Hepatocyte (in vitro differentiated cells): ENCODE results near the gene APOBEC3F.

Source experiments
- EZH2 ChIP-seq: fragments of 200-600 bp; sonication (generic); IDR thresholded peaks from 2 replicates; pipeline ENCODE4 v1.6.1; 2016; ENCODE audit warnings: antibody characterized with exemption, mild to moderate bottlenecking, borderline replicate concordance
- EZH2phosphoT487 ChIP-seq: fragments of 200-600 bp; sonication (generic); IDR thresholded peaks from one replicate; pipeline ENCODE4 v1.6.1; 2018; ENCODE audit warnings: antibody characterized with exemption, mild to moderate bottlenecking, low read depth, moderate library complexity; ENCODE audit not compliant: unreplicated experiment, severe bottlenecking
- TF ChIP-seq, protein P1 (sequence below): fragments of 200-600 bp; sonication (generic); IDR thresholded peaks from 2 replicates; pipeline ENCODE4 v1.5.1; 2016; ENCODE audit warnings: antibody characterized with exemption, mild to moderate bottlenecking; ENCODE audit not compliant: poor library complexity

- no peak for TF ChIP-seq EZH2
- TF ChIP-seq, protein P1, sequence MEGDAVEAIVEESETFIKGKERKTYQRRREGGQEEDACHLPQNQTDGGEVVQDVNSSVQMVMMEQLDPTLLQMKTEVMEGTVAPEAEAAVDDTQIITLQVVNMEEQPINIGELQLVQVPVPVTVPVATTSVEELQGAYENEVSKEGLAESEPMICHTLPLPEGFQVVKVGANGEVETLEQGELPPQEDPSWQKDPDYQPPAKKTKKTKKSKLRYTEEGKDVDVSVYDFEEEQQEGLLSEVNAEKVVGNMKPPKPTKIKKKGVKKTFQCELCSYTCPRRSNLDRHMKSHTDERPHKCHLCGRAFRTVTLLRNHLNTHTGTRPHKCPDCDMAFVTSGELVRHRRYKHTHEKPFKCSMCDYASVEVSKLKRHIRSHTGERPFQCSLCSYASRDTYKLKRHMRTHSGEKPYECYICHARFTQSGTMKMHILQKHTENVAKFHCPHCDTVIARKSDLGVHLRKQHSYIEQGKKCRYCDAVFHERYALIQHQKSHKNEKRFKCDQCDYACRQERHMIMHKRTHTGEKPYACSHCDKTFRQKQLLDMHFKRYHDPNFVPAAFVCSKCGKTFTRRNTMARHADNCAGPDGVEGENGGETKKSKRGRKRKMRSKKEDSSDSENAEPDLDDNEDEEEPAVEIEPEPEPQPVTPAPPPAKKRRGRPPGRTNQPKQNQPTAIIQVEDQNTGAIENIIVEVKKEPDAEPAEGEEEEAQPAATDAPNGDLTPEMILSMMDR: no peak
- TF ChIP-seq EZH2phosphoT487: no peak
Observed at GRCh38 chr22:39094717-39095389, 54.2 kb downstream of the APOBEC3F start.
